Stimulated activated CD4-positive, alpha-beta T cell treated with anti-CD3 and anti-CD28 coated beads, TNF-alpha, amount 100 ng/mL, for 24 hours (primary cell): Measurements from ENCODE around the gene ANKS3.

ENCODE experiments used
- DNase-seq, 3 experiments: peaks; one replicate each; pipeline ENCODE4 v3.0.0-alpha.2; 2020; ENCODE audit warnings: low read depth in 3 of 3

ANKS3 gene

DNA sequence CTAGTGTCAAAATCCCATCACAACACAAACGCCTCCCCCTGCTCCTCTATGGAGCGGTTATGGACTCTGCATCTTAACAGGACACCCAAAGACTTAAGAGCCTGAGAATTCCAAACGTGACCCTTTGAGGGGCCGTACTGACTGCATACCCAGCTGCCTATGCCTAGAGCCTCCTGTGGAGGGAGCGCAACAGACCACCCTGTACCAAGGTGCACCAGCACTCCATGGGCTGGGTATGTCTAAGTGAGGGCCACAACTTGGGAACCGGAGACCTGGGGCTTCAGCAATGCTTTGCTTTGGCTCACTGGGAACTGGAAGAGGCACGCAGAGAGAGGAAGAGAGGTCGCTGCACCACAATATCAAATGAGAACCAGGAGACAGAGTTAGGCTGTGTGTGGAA lies 5.4 kb downstream of the ANKS3 start:
- no peak for DNase-seq

- no peak for DNase-seq
These were observed 7.5 kb downstream of the ANKS3 start for GRCh38 chr16:4726616-4727015.

DNA sequence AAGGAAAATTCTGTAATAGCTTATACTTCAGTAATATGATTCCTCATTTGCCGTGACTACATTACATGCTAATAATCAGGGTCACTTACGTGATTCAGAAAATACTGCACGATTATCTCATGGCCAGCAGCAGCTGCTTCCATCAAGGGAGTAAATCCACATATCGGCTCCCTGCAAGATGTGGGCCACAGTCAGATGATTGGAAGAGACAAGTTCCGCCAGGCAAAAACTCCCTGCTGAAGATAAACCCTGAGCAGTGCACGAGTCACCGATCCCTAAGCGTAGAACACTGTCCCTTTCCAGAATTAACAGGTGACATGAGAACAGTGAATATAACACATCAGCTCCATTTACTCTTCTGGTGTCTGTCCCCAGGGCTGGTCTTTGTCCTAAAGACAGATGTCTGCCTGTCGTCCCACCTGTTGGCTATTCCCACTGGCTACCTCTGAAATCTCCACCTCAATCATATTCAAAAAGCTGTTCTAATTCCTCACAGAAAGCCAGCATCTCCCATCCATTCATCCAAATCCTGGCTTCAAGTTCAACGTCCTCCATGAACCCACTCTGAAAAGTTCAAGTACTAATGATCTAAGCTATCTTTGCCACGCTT lies 9.3 kb downstream of the ANKS3 start:
- DNase-seq, result no peak

DNA sequence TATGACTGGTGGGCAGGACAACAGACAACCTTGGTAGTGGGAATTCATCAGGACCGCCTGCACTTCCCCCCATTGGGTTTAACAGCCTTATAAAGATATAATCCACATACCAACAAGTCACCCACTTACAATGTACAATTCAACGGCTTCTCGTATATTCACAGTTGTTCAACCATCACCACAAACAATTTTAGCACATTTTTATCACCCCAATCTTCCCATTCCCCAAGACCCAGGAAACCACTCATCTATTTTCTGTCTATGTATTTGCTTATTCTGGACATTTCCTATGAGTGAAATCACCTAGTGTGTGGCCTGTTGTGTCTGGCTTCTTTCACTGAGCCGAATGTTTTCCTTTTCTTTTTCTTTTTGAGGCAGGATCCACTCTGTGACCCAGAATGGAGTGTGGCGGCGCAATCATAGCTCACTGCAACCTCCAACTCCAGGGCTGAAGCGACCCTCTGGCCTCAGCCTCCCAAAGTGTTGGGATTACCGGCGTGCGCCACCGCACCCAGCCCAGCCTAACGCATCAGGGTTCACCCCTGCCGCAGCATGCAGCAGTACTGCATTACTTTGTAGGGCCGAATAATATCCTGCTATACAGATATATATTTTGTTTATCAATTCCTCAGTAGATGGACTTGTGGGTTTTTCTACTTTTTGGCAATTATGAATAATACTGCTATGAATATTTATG lies 10.9 kb downstream of the ANKS3 start:
- DNase-seq, result no peak

- no peak for DNase-seq
These were observed 15.6 kb downstream of the ANKS3 start for GRCh38 chr16:4718466-4718865.

- no peak for DNase-seq
These were observed 19.1 kb downstream of the ANKS3 start for GRCh38 chr16:4714996-4715395.

- no peak for DNase-seq
These were observed 20.2 kb downstream of the ANKS3 start for GRCh38 chr16:4713663-4714501.

DNA sequence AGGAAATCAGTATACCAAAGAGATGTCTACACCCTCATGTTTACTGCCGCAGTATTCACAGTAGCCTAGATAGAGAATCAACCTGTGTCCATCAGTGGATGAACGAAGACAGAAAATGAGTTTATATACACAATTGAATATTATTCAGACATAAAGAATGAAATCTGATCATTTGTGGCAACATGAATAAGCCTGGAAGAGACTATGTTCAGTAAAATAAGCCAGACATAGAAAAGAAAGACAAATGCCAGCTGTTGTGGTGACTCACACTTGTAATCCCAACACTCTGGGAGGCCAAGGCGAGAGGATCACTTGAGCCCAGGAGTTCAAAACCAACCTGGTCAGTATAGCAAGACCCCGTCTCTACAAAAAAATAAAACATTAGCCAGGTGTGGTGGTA lies 24.6 kb downstream of the ANKS3 start:
- DNase-seq, result no peak

GRCh38 chr16:4706871-4707270 lies 27.2 kb downstream of the ANKS3 start:
- no peak for DNase-seq

DNA sequence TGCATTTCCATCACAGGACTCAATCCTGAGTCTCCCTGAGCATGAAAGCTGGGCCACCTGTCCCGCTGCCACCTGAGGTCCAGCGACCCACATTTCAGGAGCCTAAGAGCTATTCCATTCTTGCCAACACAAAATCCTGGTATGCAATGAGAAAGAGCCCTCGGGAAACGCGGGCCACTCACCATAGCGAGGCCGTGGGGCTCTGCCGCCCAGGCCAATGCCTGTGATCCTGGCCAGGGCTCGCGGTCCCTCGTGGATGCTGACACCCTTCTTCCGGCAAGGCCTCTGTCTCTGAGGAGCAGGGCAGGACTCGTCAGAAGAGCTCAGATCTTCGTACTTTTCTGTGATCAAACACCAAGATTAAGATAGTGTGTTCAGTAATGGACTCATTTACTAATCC lies 29.2 kb downstream of the ANKS3 start:
- DNase-seq, result no peak

GRCh38 chr16:4704491-4704890 lies 29.6 kb downstream of the ANKS3 start:
- no peak for DNase-seq

- no peak for DNase-seq
These were observed 30.2 kb downstream of the ANKS3 start for GRCh38 chr16:4703906-4704305.

DNA sequence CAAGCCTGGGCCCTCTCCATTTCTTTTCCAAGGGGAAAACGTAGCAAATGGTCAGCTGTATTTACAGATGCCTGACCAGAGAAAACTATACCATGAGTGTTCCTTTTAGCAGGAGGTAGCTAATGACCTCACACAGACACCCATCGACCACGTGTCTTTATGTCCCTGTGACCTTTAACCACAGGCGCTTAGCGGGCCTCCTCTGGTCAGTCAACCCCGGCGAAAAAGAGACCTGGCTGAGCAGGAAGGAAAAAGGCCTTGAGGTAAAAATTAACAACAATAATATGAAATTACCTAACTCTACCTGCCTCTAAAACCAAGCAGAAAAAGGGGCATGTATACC lies 31.6 kb downstream of the ANKS3 start:
- DNase-seq, result no peak

DNA sequence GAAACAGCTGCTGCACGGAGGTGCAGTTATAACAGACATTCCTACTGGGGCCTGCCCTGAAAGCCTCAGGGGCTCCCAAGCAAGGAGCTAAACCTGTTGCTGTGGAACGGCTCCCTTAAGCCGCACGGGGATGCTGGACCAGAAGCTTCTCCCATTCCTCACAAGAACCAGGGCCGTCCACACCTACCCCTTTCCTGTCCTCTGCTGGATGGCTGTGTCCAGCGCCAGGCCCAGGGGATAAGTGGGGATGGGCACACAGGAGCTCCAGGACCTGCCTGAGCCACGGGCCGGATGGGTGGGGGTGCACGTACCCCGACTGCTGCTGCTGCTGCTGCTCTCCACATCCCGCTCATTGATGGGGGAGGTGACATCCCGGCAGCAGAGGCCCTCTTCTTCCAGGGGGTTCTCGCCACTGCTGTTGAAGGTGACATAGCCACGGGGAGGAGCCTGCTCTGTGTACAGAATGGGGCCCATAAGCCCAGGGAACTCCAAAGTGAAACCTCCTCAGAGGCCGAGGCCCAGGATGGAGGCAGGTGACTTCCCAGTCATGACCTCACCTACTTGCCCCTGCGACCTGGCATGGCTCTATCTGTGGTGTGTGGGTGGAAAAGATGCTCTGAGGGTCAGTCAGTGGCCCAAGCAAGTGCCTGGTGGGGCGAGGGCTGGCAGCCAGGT lies 32.1 kb downstream of the ANKS3 start:
- DNase-seq, result no peak

DNA sequence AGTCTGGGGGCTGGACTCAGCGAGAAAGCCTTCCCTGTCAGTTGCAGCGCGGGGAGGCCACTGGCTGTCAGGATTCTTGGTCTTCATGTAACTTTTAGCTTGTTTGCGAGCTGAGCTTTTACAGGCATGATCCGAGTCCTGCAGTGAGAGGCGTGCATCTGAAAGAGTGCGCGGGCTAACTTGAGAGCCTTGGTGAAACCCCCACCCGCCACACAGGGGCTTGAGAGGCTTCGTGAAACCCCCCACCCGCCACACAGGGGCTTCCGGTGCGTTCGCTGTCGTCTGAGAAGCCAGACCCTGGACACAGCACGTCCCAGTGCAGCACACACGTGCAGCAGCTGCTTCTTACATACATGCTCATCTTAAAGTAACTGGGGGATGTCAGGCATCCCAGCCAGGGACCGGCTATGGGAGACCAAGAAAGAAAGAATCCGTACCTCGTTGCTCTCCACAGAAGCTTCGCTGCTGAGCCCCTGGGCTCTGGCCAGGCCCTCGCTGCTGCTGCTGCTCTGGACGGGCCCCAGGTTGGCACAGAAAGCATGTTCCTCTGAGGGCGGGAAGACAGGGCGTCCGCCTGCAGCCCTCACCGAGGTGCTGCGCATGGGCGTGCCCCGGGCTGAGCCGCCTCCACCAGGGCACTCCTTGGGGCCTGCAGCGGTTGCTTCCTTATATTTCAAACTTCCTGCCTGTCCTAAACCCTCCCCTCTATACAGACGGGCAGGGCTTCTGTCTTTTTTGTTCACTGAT lies 32.9 kb downstream of the ANKS3 start:
- no peak for DNase-seq

DNA sequence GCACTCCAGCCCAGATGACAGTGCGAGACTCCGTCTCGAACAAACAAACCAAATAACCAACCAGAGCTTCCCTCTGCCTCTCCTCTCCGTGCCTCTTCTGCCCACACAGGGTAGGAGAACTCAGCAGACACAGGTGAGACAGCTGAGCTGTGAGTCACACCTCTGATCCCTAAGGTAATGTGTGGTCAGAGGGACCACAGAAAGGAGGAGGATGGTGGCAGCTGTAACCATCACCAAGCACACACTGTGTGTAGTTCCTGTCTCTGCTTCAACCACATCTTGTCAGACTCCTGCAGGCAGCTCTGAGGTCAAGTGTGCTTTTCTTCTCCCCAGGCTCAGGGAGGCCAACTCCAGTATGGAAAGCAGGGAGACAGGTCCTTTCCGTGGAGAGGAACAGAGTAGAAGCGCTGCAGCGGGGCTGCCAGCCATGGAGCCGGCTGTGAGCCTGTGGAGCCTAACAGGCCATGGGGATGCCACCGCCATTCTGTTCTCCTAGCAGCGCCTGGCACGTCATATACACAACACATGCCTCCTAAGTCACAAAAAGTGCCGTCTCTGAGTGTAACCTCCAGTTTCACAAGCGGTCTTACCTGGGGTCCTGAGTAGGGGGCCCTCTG lies 33.6 kb downstream of the ANKS3 start:
- no peak for DNase-seq

DNA sequence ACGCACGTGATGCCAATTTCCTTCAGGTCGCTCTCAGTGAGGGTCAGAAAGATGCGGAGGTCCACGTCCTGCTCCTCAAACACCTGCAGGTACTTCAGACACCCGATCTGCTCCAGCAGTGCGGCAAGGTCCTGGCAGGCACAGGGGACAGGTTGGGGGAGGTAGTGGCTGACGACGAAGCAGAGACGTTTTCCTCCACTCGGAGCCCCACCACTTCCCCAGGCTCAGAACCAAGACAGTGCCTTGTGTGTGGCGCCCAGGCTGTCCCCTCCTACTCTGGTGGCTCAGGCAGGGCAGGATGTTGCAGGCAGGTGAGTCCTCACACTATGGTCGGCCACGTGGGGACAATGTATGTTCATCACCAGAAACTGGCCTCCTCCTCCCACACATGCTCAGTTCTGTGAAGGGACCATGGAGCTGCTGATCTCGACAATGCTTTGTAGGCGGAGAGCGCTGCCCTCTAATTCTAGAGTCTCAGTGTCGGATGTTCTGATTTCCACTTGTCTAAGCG lies 35.0 kb downstream of the ANKS3 start:
- no peak for DNase-seq

- DNase-seq, result no peak
These were observed 35.6 kb downstream of the ANKS3 start for GRCh38 chr16:4698321-4699045.

DNA sequence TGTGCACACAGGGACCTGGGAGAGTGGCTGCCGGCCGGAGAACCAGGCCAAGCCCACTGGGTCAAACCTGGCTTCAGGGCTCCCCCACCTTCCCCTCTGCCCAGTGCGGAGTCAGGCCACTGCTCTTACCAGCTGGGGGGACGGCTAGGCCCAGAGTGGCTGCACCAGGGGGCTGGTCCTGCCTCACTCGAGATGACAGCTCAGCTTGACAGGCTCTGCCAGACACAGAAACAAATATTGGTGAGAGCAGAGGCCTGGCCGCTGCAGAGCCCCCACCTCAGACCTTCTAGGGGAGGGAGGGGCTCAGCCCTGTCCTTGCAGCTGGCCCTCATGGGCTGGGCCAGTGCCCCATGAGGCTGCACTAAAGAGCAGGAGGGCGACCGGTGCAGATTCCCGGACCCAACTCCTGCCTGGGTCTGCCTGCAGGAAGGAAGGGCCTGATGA lies 36.2 kb downstream of the ANKS3 start:
- DNase-seq, result no peak
